HL-60/S4 treated with phorbol 12-myristate 13-acetate at 8.2 ng/mL for 4 days and 3 days (cell line): ENCODE measurements around the gene NTF3.

Experiments
- in situ Hi-C: fragments of 300-500 bp; cut with MboI; formaldehyde crosslinking; loops from 2 replicates; pipeline ENCODE4 v1.15.0; 2022; ENCODE audit warnings: low sequenced_read_pairs

The NTF3 gene

GRCh38 chr12:5485454-5485853 is 53.5 kb downstream of the NTF3 start:
- in situ Hi-C loops, result no loop called here

GRCh38 chr12:5487076-5487475 is 55.2 kb downstream of the NTF3 start:
- in situ Hi-C loops, result no loop called here

- in situ Hi-C loops, result no loop called here
Observed at GRCh38 chr12:5487948-5488625, 56.2 kb downstream of the NTF3 start.

- in situ Hi-C loops, result no loop called here
Observed at GRCh38 chr12:5488626-5488955, 56.7 kb downstream of the NTF3 start.

GRCh38 chr12:5489017-5489416 is 57.1 kb downstream of the NTF3 start:
- in situ Hi-C loops, result no loop called here

- in situ Hi-C loops, result no loop called here
Observed at GRCh38 chr12:5489760-5490406, 58.0 kb downstream of the NTF3 start.

GRCh38 chr12:5492562-5492961 is 60.7 kb downstream of the NTF3 start:
- in situ Hi-C loops, result no loop called here

- in situ Hi-C loops, result no loop called here
Observed at GRCh38 chr12:5493018-5493417, 61.1 kb downstream of the NTF3 start.

GRCh38 chr12:5494343-5494742 is 62.4 kb downstream of the NTF3 start:
- in situ Hi-C loops, result no loop called here

- in situ Hi-C loops, result no loop called here
Observed at GRCh38 chr12:5497329-5498053, 65.6 kb downstream of the NTF3 start.

- in situ Hi-C loops, result no loop called here
Observed at GRCh38 chr12:5498076-5498475, 66.2 kb downstream of the NTF3 start.

GRCh38 chr12:5498806-5499205 is 66.9 kb downstream of the NTF3 start:
- in situ Hi-C loops, result no loop called here

GRCh38 chr12:5499566-5500330 is 67.8 kb downstream of the NTF3 start:
- in situ Hi-C loops, result no loop called here

GRCh38 chr12:5500331-5500659 is 68.4 kb downstream of the NTF3 start:
- in situ Hi-C loops, result no loop called here

GRCh38 chr12:5503774-5504173 is 71.9 kb downstream of the NTF3 start:
- in situ Hi-C loops, result no loop called here

- in situ Hi-C loops, result no loop called here
Observed at GRCh38 chr12:5505116-5505515, 73.2 kb downstream of the NTF3 start.

GRCh38 chr12:5505751-5506150 is 73.8 kb downstream of the NTF3 start:
- in situ Hi-C loops, result no loop called here

GRCh38 chr12:5506295-5506694 is 74.4 kb downstream of the NTF3 start:
- in situ Hi-C loops, result no loop called here

GRCh38 chr12:5506821-5507231 is 74.9 kb downstream of the NTF3 start:
- in situ Hi-C loops, result no loop called here

- in situ Hi-C loops, result no loop called here
Observed at GRCh38 chr12:5507401-5507935, 75.6 kb downstream of the NTF3 start.

GRCh38 chr12:5507944-5508343 is 76.0 kb downstream of the NTF3 start:
- in situ Hi-C loops, result no loop called here
